GM19397 (cell line): ENCODE measurements around the gene TOMM70.
"Not testable (repeated sequence)": the region's sequence is repeated elsewhere in the genome, so short reads cannot be mapped to it uniquely, and the experiment has no call there.

Source experiments
- ATAC-seq: cut with Tn5 transposase; IDR thresholded peaks from one replicate; pipeline ENCODE4 v1.9.1; 2021; ENCODE audit warnings: mild to moderate bottlenecking, moderate library complexity; ENCODE audit not compliant: unreplicated experiment

The TOMM70 gene

GRCh38 chr3:100400780-100401673 is at the start of gene TOMM70, which contains the start of gene LNP1:
Gene TOMM70 (minus strand): TSS chr3:100401089. CDS start chr3:100400949, 140 bp downstream.
Gene LNP1 (plus strand): TSS chr3:100401539. CDS start chr3:100429730, 28,191 bp downstream.
- peak; percentile 92 for ATAC-seq

GRCh38 chr3:100449214-100449613 is 48.3 kb upstream of the TOMM70 start:
- ATAC-seq = no peak

GRCh38 chr3:100448079-100448478 is 47.2 kb upstream of the TOMM70 start:
- no peak for ATAC-seq

- ATAC-seq = not testable (repeated sequence)
Observed at GRCh38 chr3:100447067-100447466, 46.2 kb upstream of the TOMM70 start.

- ATAC-seq = no peak
Observed at GRCh38 chr3:100443690-100444089, 42.8 kb upstream of the TOMM70 start.

GRCh38 chr3:100440895-100441294 is 40.0 kb upstream of the TOMM70 start:
- ATAC-seq = no peak

GRCh38 chr3:100438623-100438974 is 37.7 kb upstream of the TOMM70 start:
- no peak for ATAC-seq

GRCh38 chr3:100437721-100438622 is 37.1 kb upstream of the TOMM70 start:
- ATAC-seq = no peak

- ATAC-seq = no peak
Observed at GRCh38 chr3:100436951-100437350, 36.1 kb upstream of the TOMM70 start.

- ATAC-seq = no peak
Observed at GRCh38 chr3:100429187-100429716, 28.4 kb upstream of the TOMM70 start.

- no peak for ATAC-seq
Observed at GRCh38 chr3:100427699-100428098, 26.8 kb upstream of the TOMM70 start.

GRCh38 chr3:100426067-100426682 is 25.3 kb upstream of the TOMM70 start:
- no peak for ATAC-seq

- no peak for ATAC-seq
Observed at GRCh38 chr3:100425316-100425715, 24.4 kb upstream of the TOMM70 start.

- ATAC-seq = no peak
Observed at GRCh38 chr3:100424261-100424660, 23.4 kb upstream of the TOMM70 start.

GRCh38 chr3:100423611-100424010 is 22.7 kb upstream of the TOMM70 start:
- ATAC-seq = no peak

- no peak for ATAC-seq
Observed at GRCh38 chr3:100420885-100421284, 20.0 kb upstream of the TOMM70 start.

- ATAC-seq = no peak
Observed at GRCh38 chr3:100419406-100419805, 18.5 kb upstream of the TOMM70 start.

GRCh38 chr3:100416863-100417262 is 16.0 kb upstream of the TOMM70 start:
- no peak for ATAC-seq

- ATAC-seq = no peak
Observed at GRCh38 chr3:100416176-100416575, 15.3 kb upstream of the TOMM70 start.

- no peak for ATAC-seq
Observed at GRCh38 chr3:100413613-100414012, 12.7 kb upstream of the TOMM70 start.
